LoVo (cell line): ENCODE results near the gene C1orf167.

ENCODE experiments used
- DNase-seq: peaks from one replicate; pipeline ENCODE4 v3.0.0-alpha.2; 2016; ENCODE audit warnings: low spot score

Gene C1orf167

DNA sequence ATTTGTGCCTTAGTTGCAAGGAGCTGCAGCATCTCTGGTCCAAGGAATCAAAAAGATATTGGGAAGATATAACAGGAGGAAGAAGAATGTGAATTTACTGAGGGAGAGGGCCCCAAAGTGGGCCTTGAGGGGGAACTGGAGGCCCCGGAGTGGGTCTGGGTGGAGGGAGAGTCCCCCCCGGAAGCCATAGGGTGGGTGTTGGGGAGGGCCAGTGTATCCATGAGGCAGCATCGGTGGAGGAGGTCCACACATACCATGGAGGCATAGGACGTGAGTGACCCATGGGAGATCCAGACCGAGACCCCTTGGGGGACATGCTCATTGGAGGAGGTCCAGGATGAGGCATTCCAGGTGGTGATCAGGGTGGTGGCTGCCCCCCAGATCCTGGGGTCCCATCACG, 708 bp upstream of the C1orf167 start:
- DNase-seq = no peak

GRCh38 chr1:11764115-11764514, 2.1 kb downstream of the C1orf167 start:
- no peak for DNase-seq

- no peak for DNase-seq
These were observed 2.5 kb downstream of the C1orf167 start for GRCh38 chr1:11764519-11764918.

- no peak for DNase-seq
These were observed 3.9 kb downstream of the C1orf167 start for GRCh38 chr1:11765661-11766428.

- DNase-seq = no peak
These were observed 4.4 kb downstream of the C1orf167 start for GRCh38 chr1:11766429-11766776.

- DNase-seq = no peak
These were observed 6.1 kb downstream of the C1orf167 start for GRCh38 chr1:11767922-11768704.

GRCh38 chr1:11768821-11769220, 6.8 kb downstream of the C1orf167 start:
- DNase-seq = no peak

DNA sequence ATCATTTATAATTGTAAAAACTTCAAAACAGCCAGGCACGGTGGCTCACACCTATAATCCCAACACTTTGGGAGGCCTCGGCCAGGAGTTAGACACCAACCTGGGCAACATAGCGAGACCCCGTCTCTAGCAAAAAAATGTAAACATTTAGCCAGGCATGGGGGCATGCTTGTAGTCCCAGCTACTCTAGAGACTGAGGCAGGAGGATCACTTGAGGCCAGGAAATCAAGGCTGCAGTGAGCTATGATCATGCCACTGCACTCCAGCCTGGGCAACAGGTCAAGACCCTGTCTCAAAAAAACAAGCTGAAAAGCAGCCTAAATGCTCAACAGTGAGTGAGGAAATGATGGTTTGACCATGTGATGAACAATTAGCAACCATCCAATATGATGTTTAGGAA, 7.3 kb downstream of the C1orf167 start:
- no peak for DNase-seq

- no peak for DNase-seq
These were observed 8.0 kb downstream of the C1orf167 start for GRCh38 chr1:11770011-11770410.

GRCh38 chr1:11771481-11772043, 9.6 kb downstream of the C1orf167 start:
- DNase-seq = no peak

GRCh38 chr1:11772458-11772857, 10.5 kb downstream of the C1orf167 start:
- no peak for DNase-seq

DNA sequence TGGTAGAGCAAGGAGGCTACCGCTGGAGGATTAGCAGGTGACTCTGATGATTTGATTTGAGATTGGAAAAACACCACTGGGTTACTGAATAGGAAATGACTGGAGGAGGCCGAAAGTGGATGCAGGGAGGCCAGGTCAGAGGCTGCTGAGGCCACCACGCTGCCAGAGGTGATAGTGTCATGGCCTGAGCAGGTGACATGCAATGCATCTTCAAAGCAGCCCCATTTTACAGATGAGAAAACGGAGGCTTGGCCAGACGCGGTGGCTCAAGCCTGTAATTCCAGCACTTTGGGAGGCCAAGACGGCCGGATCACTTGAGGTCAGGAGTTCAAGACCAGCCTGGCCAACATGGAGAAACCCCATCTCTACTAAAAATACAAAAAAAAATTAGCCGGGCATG, 12.8 kb downstream of the C1orf167 start:
- DNase-seq = no peak

DNA sequence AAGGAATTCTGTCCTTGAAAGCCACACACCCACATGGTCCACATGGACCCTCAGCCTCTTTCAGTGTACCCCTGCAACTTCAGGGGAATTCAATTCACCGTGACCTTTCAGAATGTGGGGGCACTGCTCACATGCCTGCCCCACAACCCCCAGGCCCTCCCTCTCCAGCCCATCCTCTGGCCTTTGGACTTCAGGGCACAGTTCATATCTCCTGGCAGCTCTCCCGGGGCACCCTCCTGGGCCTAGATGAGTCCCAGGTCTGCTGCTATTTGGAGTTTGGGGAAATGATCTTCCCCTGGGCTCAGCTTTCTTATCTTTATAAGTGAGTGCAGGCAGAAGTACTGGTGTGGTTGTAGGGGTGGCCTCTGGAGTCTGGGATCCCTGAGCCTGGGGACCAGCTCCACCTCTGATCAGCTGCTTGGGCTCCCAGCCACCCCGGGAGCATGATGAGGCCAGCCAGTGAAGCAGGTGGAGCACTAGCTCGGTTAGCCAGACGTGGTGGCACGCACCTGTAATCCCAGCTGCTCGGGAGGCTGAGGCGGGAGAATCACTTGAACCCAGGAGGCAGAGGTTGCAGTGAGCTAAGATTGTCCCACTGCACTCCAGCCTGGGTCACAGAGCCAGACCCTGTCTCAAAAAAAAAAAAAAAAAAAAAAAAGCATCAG, 15.8 kb downstream of the C1orf167 start:
- DNase-seq = no peak

GRCh38 chr1:11778336-11778735, 16.3 kb downstream of the C1orf167 start:
- DNase-seq = no peak

- DNase-seq = no peak
These were observed 17.0 kb downstream of the C1orf167 start for GRCh38 chr1:11778844-11779623.

DNA sequence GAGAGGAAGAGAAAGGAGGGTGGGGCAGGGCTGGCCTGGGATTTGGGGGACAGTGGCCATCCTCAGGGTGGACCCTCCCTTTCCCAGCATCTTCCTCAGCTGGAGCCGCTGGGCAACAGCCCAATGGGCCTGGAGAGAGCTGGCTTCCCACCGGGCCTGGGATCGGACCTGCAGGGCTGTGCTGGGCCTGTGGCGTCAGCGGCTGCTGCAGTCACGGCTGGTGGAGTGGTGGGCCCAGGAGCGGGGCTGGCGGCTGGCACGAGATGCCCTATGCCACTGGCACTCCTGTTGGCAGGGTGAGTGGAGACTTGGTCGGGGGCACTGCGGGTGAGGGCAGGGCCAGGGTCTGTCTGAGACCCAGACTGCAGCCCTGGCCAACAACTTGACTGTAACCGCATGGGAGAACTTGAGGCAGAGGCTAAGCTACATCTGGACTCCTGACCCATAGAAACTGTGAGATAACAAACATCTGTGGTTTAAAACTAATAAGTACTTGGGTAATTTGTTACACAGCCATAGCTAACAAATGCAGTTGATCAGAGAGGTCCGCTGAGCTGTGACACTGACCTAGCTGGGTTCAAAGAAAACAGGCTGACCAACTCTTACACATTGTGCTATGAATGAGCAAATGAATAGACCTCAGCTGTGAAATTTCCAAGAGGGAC, 17.9 kb downstream of the C1orf167 start:
- DNase-seq = no peak

- DNase-seq = no peak
These were observed 18.6 kb downstream of the C1orf167 start for GRCh38 chr1:11780380-11781147.

GRCh38 chr1:11781297-11781696, 19.3 kb downstream of the C1orf167 start:
- no peak for DNase-seq

DNA sequence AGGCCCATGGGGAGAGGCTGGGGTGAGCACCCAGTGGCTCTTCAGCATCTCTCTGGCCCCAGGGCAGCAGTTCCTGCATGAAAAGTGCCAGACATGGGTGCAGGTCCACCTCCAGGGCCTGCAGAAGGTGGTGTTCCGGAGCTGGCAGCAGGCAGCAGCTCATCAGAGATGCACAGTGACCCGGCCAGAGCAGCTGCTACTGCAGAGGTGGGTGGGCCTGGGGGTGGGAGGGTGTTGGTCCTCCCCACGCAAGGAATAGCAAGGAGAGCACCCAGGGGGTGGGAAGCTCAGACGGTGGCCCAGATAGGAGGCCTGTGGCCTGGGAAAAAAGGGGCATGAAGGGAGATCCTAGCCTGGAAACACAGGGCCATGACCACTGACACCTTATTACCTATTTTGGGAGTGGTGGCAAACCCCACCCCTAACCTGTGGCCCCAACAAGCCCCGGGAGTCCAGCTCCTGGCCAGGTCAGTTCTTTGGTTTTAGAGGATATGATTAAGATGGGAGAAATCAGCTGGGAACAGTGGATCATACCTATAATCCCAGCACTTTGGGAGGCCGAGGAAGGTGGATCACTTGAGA, 20.2 kb downstream of the C1orf167 start:
- DNase-seq = no peak

DNA sequence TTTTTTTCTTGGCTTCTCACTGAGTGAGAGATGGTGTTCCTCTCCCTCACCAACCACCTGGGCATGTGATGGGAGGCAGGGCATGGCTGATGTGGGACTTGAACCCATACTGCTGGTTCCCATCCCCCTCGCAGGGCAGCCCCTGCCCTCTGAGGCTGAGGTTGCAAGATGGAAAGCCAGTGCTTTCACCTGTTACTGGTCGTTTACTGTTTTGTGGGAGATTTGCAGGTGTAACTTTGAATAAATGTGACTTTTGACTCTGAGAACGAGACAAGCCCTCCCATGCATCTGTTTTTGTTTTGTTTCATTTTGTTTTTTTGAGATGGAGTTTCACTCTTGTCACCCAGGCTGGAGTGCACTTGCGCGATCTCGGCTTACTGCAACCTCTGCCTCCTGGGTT, 21.6 kb downstream of the C1orf167 start:
- no peak for DNase-seq
